ENCODE measurements around the gene GP1BA. TPM values are rescaled to one million over a fixed set of nuclear protein-coding genes. Genes with fewer than 3 reads are reported as not detected.

The GP1BA gene
- polyA plus RNA-seq, 1 donor from 2014 or later = not detected

- Histone ChIP-seq H3K4me2 (ENCODE audit: low read length) (peak overlapping the region; percentile 86), H3K9ac (ENCODE audit: low read length) (peak overlapping the region; percentile 92), H3K79me2 (replicated peaks; ENCODE audit: insufficient read depth, low read length) (peaks cover 20% of the 10 kb centered on the region), H3K27me3 (ENCODE audit: insufficient read depth, low read depth, low read length) (no peaks in the 10 kb centered on the region), H3K9me3 (ENCODE audit: low read length) (no peaks in the 10 kb centered on the region), H3K9me2 (ENCODE audit: insufficient read depth, low read length) (no peaks in the 10 kb centered on the region), H4K20me1 (ENCODE audit: insufficient read depth) (no peaks in the 10 kb centered on the region), H3K27ac (ENCODE audit: low read length) (peak overlapping the region; percentile 97), H3K36me3 (ENCODE audit: insufficient read depth, low read length) (no peaks in the 10 kb centered on the region), H2AFZ (ENCODE audit: low read depth, low read length) (no peak overlapping the region), H3F3A (ENCODE audit: insufficient read depth, low read length, poor library complexity, severe bottlenecking) (no peaks in the 10 kb centered on the region), H3K4me3 (ENCODE audit: low read length) (peak overlapping the region; percentile 83)
- TF ChIP-seq RAD21 (conservative IDR thresholded peaks at IDR 0.05) (no peak), REST (IDR thresholded peaks at IDR 0.05; ENCODE audit: borderline replicate concordance) (no peak), EZH2 (IDR thresholded peaks at IDR 0.05; ENCODE audit: borderline replicate concordance, insufficient read depth, low read length, poor library complexity, severe bottlenecking) (no peak), EP300 (conservative IDR thresholded peaks at IDR 0.05; ENCODE audit: poor library complexity, severe bottlenecking) (no peak), SMC3 (conservative IDR thresholded peaks at IDR 0.05; ENCODE audit: poor library complexity) (no peak), POLR2AphosphoS5 (IDR thresholded peaks at IDR 0.05) (no peak), TAF1 (IDR thresholded peaks at IDR 0.05; ENCODE audit: low read depth) (no peak), MXI1 (conservative IDR thresholded peaks at IDR 0.05; ENCODE audit: poor library complexity, severe bottlenecking) (no peak)
- TF ChIP-seq, protein P1, sequence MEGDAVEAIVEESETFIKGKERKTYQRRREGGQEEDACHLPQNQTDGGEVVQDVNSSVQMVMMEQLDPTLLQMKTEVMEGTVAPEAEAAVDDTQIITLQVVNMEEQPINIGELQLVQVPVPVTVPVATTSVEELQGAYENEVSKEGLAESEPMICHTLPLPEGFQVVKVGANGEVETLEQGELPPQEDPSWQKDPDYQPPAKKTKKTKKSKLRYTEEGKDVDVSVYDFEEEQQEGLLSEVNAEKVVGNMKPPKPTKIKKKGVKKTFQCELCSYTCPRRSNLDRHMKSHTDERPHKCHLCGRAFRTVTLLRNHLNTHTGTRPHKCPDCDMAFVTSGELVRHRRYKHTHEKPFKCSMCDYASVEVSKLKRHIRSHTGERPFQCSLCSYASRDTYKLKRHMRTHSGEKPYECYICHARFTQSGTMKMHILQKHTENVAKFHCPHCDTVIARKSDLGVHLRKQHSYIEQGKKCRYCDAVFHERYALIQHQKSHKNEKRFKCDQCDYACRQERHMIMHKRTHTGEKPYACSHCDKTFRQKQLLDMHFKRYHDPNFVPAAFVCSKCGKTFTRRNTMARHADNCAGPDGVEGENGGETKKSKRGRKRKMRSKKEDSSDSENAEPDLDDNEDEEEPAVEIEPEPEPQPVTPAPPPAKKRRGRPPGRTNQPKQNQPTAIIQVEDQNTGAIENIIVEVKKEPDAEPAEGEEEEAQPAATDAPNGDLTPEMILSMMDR (IDR thresholded peaks at IDR 0.05; ENCODE audit: poor library complexity, severe bottlenecking) = no peak
These were observed 6.8 kb downstream of the GP1BA start for GRCh38 chr17:4938688-4939545.

DNA sequence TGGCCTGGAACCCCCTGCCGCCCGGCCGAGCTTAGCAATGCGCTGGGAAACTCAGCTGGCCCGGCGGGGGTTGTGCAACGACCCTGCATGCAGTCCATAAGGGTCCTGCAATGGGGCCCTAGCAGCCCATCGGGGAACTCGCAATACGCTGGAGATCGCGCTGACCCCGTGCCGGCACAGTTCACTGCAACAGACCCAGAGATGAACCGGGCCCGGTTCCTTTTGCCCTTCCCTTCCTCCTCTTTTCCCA, 7.4 kb downstream of the GP1BA start:
- Histone ChIP-seq H3K9ac (ENCODE audit: low read length) (peak overlapping the region; percentile 92), H2AFZ (ENCODE audit: low read depth, low read length) (no peak overlapping the region), H3F3A (ENCODE audit: insufficient read depth, low read length, poor library complexity, severe bottlenecking) (no peaks in the 10 kb centered on the region), H3K9me3 (ENCODE audit: low read length) (no peaks in the 10 kb centered on the region), H3K4me3 (ENCODE audit: low read length) (peak overlapping the region; percentile 83), H3K27me3 (ENCODE audit: insufficient read depth, low read depth, low read length) (no peaks in the 10 kb centered on the region), H3K4me2 (ENCODE audit: low read length) (peak overlapping the region; percentile 86), H3K9me2 (ENCODE audit: insufficient read depth, low read length) (no peaks in the 10 kb centered on the region), H3K79me2 (replicated peaks; ENCODE audit: insufficient read depth, low read length) (peaks cover 20% of the 10 kb centered on the region), H4K20me1 (ENCODE audit: insufficient read depth) (no peaks in the 10 kb centered on the region), H3K36me3 (ENCODE audit: insufficient read depth, low read length) (no peaks in the 10 kb centered on the region), H3K27ac (ENCODE audit: low read length) (peak overlapping the region; percentile 97)
- TF ChIP-seq POLR2AphosphoS5 (IDR thresholded peaks at IDR 0.05) = no peak
- no peak for TF ChIP-seq SMC3 (conservative IDR thresholded peaks at IDR 0.05; ENCODE audit: poor library complexity)
- TF ChIP-seq MXI1 (conservative IDR thresholded peaks at IDR 0.05; ENCODE audit: poor library complexity, severe bottlenecking) = no peak
- no peak for TF ChIP-seq TAF1 (IDR thresholded peaks at IDR 0.05; ENCODE audit: low read depth)
- TF ChIP-seq, protein P1 (IDR thresholded peaks at IDR 0.05; ENCODE audit: poor library complexity, severe bottlenecking) = no peak
- TF ChIP-seq REST (IDR thresholded peaks at IDR 0.05; ENCODE audit: borderline replicate concordance) = no peak
- TF ChIP-seq RAD21 (conservative IDR thresholded peaks at IDR 0.05) = no peak
- no peak for TF ChIP-seq EZH2 (IDR thresholded peaks at IDR 0.05; ENCODE audit: borderline replicate concordance, insufficient read depth, low read length, poor library complexity, severe bottlenecking)
- no peak for TF ChIP-seq EP300 (conservative IDR thresholded peaks at IDR 0.05; ENCODE audit: poor library complexity, severe bottlenecking)
